SU-DHL-6 (cell line): ENCODE results near the gene PDE9A.

Experiments used
- EZH2phosphoT487 ChIP-seq: fragments of 200-600 bp; sonication (generic), shearing (Covaris generic); conservative IDR thresholded peaks from 2 replicates; pipeline ENCODE4 v1.6.1; 2018; ENCODE audit warnings: mild to moderate bottlenecking, antibody characterized with exemption, low read length, moderate library complexity, mixed read lengths
- TF ChIP-seq, protein P1 (sequence below): fragments of 200-600 bp; sonication (generic); IDR thresholded peaks from one replicate; pipeline ENCODE4 v1.5.1; 2017; ENCODE audit warnings: antibody characterized with exemption, mild to moderate bottlenecking, low read length, moderate library complexity; ENCODE audit not compliant: insufficient read depth, poor library complexity, severe bottlenecking

DNA sequence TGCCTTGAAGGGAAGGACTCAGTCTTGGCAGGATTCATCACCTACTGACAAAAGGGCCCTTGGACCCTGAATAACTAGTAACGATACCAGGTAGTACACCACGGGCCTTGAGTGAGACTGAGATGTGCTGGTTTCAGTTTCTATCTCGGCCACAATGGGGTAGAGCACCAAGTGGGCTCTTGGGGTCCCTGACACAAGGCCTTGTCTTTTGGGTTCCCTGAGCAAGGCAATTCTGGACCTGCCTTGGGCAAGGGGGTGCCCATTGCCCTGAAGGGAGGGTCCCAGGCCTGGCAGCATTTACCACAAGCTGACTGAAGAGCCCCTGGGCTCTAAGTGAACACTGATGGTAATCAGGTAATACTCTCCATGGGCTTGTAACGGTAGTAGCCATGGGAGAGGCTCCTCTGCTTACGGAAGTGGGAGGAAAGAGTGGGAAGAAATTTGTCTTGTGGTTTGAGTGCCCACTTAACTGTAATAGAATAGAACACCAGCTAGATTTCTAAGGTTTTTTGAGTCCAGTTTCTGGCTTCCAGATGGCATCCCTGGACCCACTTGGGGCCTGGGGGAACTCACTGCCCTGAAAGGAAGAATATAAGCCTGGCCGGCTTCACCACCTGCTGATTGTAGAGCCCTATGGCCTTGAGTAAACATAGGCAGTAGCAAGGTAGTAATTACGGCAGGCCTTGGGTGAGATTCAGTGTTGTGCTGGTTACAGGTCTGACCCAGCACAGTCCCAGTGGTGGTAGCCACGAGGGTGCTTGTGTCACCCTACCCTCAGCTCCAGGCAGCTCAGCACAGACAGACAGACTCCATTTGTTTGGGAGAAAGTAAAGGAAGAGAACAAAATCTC lies 167.4 kb downstream of the PDE9A start:
- TF ChIP-seq, protein P1, sequence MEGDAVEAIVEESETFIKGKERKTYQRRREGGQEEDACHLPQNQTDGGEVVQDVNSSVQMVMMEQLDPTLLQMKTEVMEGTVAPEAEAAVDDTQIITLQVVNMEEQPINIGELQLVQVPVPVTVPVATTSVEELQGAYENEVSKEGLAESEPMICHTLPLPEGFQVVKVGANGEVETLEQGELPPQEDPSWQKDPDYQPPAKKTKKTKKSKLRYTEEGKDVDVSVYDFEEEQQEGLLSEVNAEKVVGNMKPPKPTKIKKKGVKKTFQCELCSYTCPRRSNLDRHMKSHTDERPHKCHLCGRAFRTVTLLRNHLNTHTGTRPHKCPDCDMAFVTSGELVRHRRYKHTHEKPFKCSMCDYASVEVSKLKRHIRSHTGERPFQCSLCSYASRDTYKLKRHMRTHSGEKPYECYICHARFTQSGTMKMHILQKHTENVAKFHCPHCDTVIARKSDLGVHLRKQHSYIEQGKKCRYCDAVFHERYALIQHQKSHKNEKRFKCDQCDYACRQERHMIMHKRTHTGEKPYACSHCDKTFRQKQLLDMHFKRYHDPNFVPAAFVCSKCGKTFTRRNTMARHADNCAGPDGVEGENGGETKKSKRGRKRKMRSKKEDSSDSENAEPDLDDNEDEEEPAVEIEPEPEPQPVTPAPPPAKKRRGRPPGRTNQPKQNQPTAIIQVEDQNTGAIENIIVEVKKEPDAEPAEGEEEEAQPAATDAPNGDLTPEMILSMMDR = no peak
- no peak for TF ChIP-seq EZH2phosphoT487
